ENCODE measurements around the gene NFE2. TPM values are rescaled to one million over a fixed set of nuclear protein-coding genes. Genes with fewer than 3 reads are reported as not detected.
A peak's percentile ranks its signal among the peaks of the same experiment; 100 is the strongest.

NFE2 gene
- total RNA-seq, 1 experiment from 2014 or later: 2.4 TPM

- H3K9me3 Mint-ChIP-seq: no peaks in the 10 kb centered on the region
- H3K4me1 Mint-ChIP-seq: peaks cover 43% of the 10 kb centered on the region
- TF ChIP-seq ESRRA (CRISPR knock-in tag; IDR thresholded peaks at IDR 0.05; ENCODE audit: borderline replicate concordance) (no peak), FOXP1 (CRISPR knock-in tag; IDR thresholded peaks at IDR 0.05; ENCODE audit: borderline replicate concordance) (no peak), EMX1 (CRISPR knock-in tag; IDR thresholded peaks at IDR 0.05) (no peak), MAX (CRISPR knock-in tag; IDR thresholded peaks at IDR 0.05) (no peak), TEAD1 (CRISPR knock-in tag; IDR thresholded peaks at IDR 0.05) (no peak), ERG (CRISPR knock-in tag; IDR thresholded peaks at IDR 0.05) (no peak), ZNF532 (CRISPR knock-in tag; IDR thresholded peaks at IDR 0.05; ENCODE audit: borderline replicate concordance) (no peak), ZNF396 (CRISPR knock-in tag; IDR thresholded peaks at IDR 0.05; ENCODE audit: borderline replicate concordance) (no peak), NR3C1 (CRISPR knock-in tag; conservative IDR thresholded peaks at IDR 0.05; ENCODE audit: low read depth) (no peak), TP53 (CRISPR knock-in tag; IDR thresholded peaks at IDR 0.05) (no peak), AFF4 (CRISPR knock-in tag; IDR thresholded peaks at IDR 0.05; ENCODE audit: borderline replicate concordance) (no peak), SOX15 (CRISPR knock-in tag; IDR thresholded peaks at IDR 0.05) (no peak), ZNF121 (CRISPR knock-in tag; IDR thresholded peaks at IDR 0.05) (no peak), PRDM15 (CRISPR knock-in tag; IDR thresholded peaks at IDR 0.05) (no peak), RELA (CRISPR knock-in tag; IDR thresholded peaks at IDR 0.05; ENCODE audit: borderline replicate concordance) (no peak), ELF4 (CRISPR knock-in tag; IDR thresholded peaks at IDR 0.05; ENCODE audit: low read depth) (no peak), GRHL2 (CRISPR knock-in tag; IDR thresholded peaks at IDR 0.05; ENCODE audit: insufficient replicate concordance, severe bottlenecking) (no peak)
- H3K4me3 Mint-ChIP-seq: no peak overlapping the region
- 0 out of 2 replicates have a peak, but pooled peaks cover 3% of the 10 kb centered on the region for H3K36me3 Mint-ChIP-seq
- H3K27ac Mint-ChIP-seq: peak overlapping the region; percentile 88
- ChIA-PET POLR2A (interaction anchor here (0.6 to 1.8 kb wide), 4 partner anchors 12 to 55 kb away, joined by 3 to 7 read pairs (median 3); partner anchors contain the start of genes CBX5 and HNRNPA1), CTCF (interaction anchor here (1.0 to 1.6 kb wide), 6 partner anchors 12 to 105 kb away, joined by 3 to 6 read pairs (median 4); partner anchors contain the start of gene COPZ1)
- ATAC-seq (no peak), DNase-seq (ENCODE audit: low spot score) (no peak)
- no peaks in the 10 kb centered on the region for H3K27me3 Mint-ChIP-seq (ENCODE audit: low read depth)
These were observed 35.4 kb downstream of the NFE2 start for GRCh38 chr12:54265364-54265812.
